Astrocyte (in vitro differentiated cells and primary cell): ENCODE data around the gene CORO2B. TPM values are rescaled to one million over a fixed set of nuclear protein-coding genes. Genes with fewer than 3 reads are reported as not detected.

Experiments
- DNase-seq: peaks from one replicate; pipeline ENCODE4 v3.0.0-alpha.2; 2010; ENCODE audit warnings: low read depth
- FAIRE-seq: peaks from 2 replicates; lab custom pipeline; 2011; peaks lifted over from hg19 to GRCh38; lab: Jason Lieb, UNC
- H2AFZ ChIP-seq: 2 replicates; pipeline ENCODE4 v1.6.0; 2012; ENCODE audit warnings: low read depth, low read length, inconsistent platforms
- H3K27ac ChIP-seq: 2 replicates; pipeline ENCODE4 v1.5.1; 2011; ENCODE audit warnings: low read depth, low read length, inconsistent platforms
- H3K27me3 ChIP-seq: 2 replicates; pipeline ENCODE4 v1.6.0; 2011; ENCODE audit warnings: low read length, inconsistent platforms; ENCODE audit not compliant: insufficient read depth
- H3K36me3 ChIP-seq: 2 replicates; pipeline ENCODE4 v1.5.1; 2011; ENCODE audit warnings: low read length, inconsistent platforms; ENCODE audit not compliant: insufficient read depth
- H3K4me1 ChIP-seq: 2 replicates; pipeline ENCODE4 v1.5.1; 2011; ENCODE audit warnings: low read length, inconsistent platforms; ENCODE audit not compliant: insufficient read depth
- H3K4me2 ChIP-seq: 2 replicates; pipeline ENCODE4 v1.6.0; 2012; ENCODE audit warnings: low read length, inconsistent platforms
- H3K4me3 ChIP-seq: 2 replicates; pipeline ENCODE4 v1.5.1; 2011; ENCODE audit warnings: low read depth, mild to moderate bottlenecking, low read length, inconsistent platforms; ENCODE audit not compliant: insufficient read depth
- H3K79me2 ChIP-seq: 2 replicates; pipeline ENCODE4 v1.6.0; 2012; ENCODE audit warnings: mild to moderate bottlenecking, low read length, inconsistent platforms; ENCODE audit not compliant: insufficient read depth
- H3K9ac ChIP-seq: 2 replicates; pipeline ENCODE4 v1.6.0; 2012; ENCODE audit warnings: mild to moderate bottlenecking, low read length, inconsistent platforms
- H3K9me3 ChIP-seq: 2 replicates; pipeline ENCODE4 v1.5.1; 2012; ENCODE audit warnings: low read depth, mild to moderate bottlenecking, low read length, inconsistent platforms; ENCODE audit not compliant: insufficient read depth
- H4K20me1 ChIP-seq: 2 replicates; pipeline ENCODE4 v1.6.0; 2012; ENCODE audit warnings: low read length, inconsistent platforms; ENCODE audit not compliant: insufficient read depth
- H3K27ac Mint-ChIP-seq: one replicate; pipeline ENCODE4 v1.8.0; 2021; ENCODE audit warnings: mild to moderate bottlenecking, mixed read lengths; ENCODE audit not compliant: unreplicated experiment
- H3K27me3 Mint-ChIP-seq: one replicate; pipeline ENCODE4 v1.8.0; 2021; ENCODE audit warnings: low read depth, mixed read lengths; ENCODE audit not compliant: unreplicated experiment
- H3K36me3 Mint-ChIP-seq: one replicate; pipeline ENCODE4 v1.8.0; 2021; ENCODE audit warnings: low read depth, mixed read lengths; ENCODE audit not compliant: unreplicated experiment
- H3K4me1 Mint-ChIP-seq: one replicate; pipeline ENCODE4 v1.8.0; 2021; ENCODE audit warnings: low read depth, mixed read lengths; ENCODE audit not compliant: unreplicated experiment
- H3K4me3 Mint-ChIP-seq: one replicate; pipeline ENCODE4 v1.8.0; 2021; ENCODE audit warnings: mild to moderate bottlenecking, moderate library complexity, mixed read lengths; ENCODE audit not compliant: unreplicated experiment
- H3K9me3 Mint-ChIP-seq: one replicate; pipeline ENCODE4 v1.8.0; 2021; ENCODE audit warnings: mild to moderate bottlenecking, mixed read lengths; ENCODE audit not compliant: unreplicated experiment
- CTCF ChIP-seq: IDR thresholded peaks from 2 replicates; pipeline ENCODE4 v1.5.1; 2011; ENCODE audit warnings: low read depth, mild to moderate bottlenecking, inconsistent platforms, low read length, moderate library complexity; ENCODE audit not compliant: insufficient read depth
- EZH2 ChIP-seq: IDR thresholded peaks from 2 replicates; pipeline ENCODE4 v1.6.1; 2012; ENCODE audit warnings: mild to moderate bottlenecking, low read length, inconsistent platforms; ENCODE audit not compliant: insufficient read depth
- total RNA-seq: library from RNA; stranded (reverse); gene quantifications from 2 replicates; pipeline ENCODE4 v1.2.1, GENCODE V29; 2021

The CORO2B gene
- total RNA-seq, 1 donor from 2014 or later = 7.4 TPM

- Histone ChIP-seq H3K4me1 (peaks cover 46% of the 10 kb centered on the region), H3K79me2 (peaks cover 47% of the 10 kb centered on the region), H3K4me2 (no peak overlapping the region), H3K4me3 (no peak overlapping the region), H3K9me3 (no peaks in the 10 kb centered on the region), H3K9ac (no peak overlapping the region), H3K27ac (no peak overlapping the region), H3K36me3 (no peaks in the 10 kb centered on the region), H3K27me3 (no peaks in the 10 kb centered on the region), H2AFZ (no peak overlapping the region), H4K20me1 (peaks cover 13% of the 10 kb centered on the region)
- Mint-ChIP-seq H3K27ac (no peak overlapping the region), H3K9me3 (no peaks in the 10 kb centered on the region), H3K36me3 (peaks cover 3% of the 10 kb centered on the region), H3K4me3 (no peak overlapping the region), H3K4me1 (peaks cover 16% of the 10 kb centered on the region), H3K27me3 (peaks cover 5% of the 10 kb centered on the region)
- DNase-seq = no peak
- no peak for TF ChIP-seq CTCF
- no peak for TF ChIP-seq EZH2
- FAIRE-seq = no peak
Measured at GRCh38 chr15:68625853-68626252, 47.1 kb downstream of the CORO2B start.

GRCh38 chr15:68626283-68626682, 47.5 kb downstream of the CORO2B start:
- Mint-ChIP-seq H3K9me3 (no peaks in the 10 kb centered on the region), H3K4me3 (no peak overlapping the region), H3K27ac (no peak overlapping the region), H3K36me3 (peaks cover 3% of the 10 kb centered on the region), H3K27me3 (peaks cover 5% of the 10 kb centered on the region), H3K4me1 (peaks cover 16% of the 10 kb centered on the region)
- H3K4me1 ChIP-seq = peaks cover 42% of the 10 kb centered on the region
- no peak overlapping the region for H3K4me2 ChIP-seq
- no peak overlapping the region for H2AFZ ChIP-seq
- no peak overlapping the region for H3K4me3 ChIP-seq
- H3K9me3 ChIP-seq = no peaks in the 10 kb centered on the region
- H3K27ac ChIP-seq = no peak overlapping the region
- TF ChIP-seq CTCF = no peak
- TF ChIP-seq EZH2 = no peak
- no peaks in the 10 kb centered on the region for H3K36me3 ChIP-seq
- no peak overlapping the region for H3K9ac ChIP-seq
- FAIRE-seq (no peak), DNase-seq (no peak)
- no peaks in the 10 kb centered on the region for H3K27me3 ChIP-seq
- peaks cover 13% of the 10 kb centered on the region for H4K20me1 ChIP-seq
- peaks cover 51% of the 10 kb centered on the region for H3K79me2 ChIP-seq

- no peak overlapping the region for H3K4me3 ChIP-seq
- Mint-ChIP-seq H3K27ac (no peak overlapping the region), H3K9me3 (no peaks in the 10 kb centered on the region), H3K36me3 (peaks cover 3% of the 10 kb centered on the region), H3K4me1 (peaks cover 16% of the 10 kb centered on the region), H3K4me3 (no peak overlapping the region), H3K27me3 (peaks cover 5% of the 10 kb centered on the region)
- peaks cover 41% of the 10 kb centered on the region for H3K4me1 ChIP-seq
- no peak overlapping the region for H2AFZ ChIP-seq
- no peak overlapping the region for H3K9ac ChIP-seq
- H3K36me3 ChIP-seq = no peaks in the 10 kb centered on the region
- no peaks in the 10 kb centered on the region for H3K27me3 ChIP-seq
- H3K27ac ChIP-seq = no peak overlapping the region
- H3K9me3 ChIP-seq = no peaks in the 10 kb centered on the region
- H3K79me2 ChIP-seq = peaks cover 56% of the 10 kb centered on the region
- TF ChIP-seq CTCF (no peak), EZH2 (no peak)
- H4K20me1 ChIP-seq = peaks cover 13% of the 10 kb centered on the region
- FAIRE-seq (no peak), DNase-seq (no peak)
- no peak overlapping the region for H3K4me2 ChIP-seq
Measured at GRCh38 chr15:68626739-68627138, 47.9 kb downstream of the CORO2B start.
